Esophagus squamous epithelium (tissue), 4 donors: Measurements from ENCODE around the gene STK35.

Source experiments
- CTCF ChIP-seq, 6 experiments: fragments of 450-650 bp in 4 of 6; fragments of 200-600 bp in 2 of 6; sonication (generic) in 2 of 6; IDR thresholded peaks; one replicate each; pipeline ENCODE4 v1.5.1; 2016 to 2019; ENCODE audit warnings: antibody characterized with exemption in 6 of 6, mild to moderate bottlenecking in 4 of 6, moderate library complexity in 4 of 6
- POLR2A ChIP-seq, 4 donors: fragments of 450-650 bp; IDR thresholded peaks; one replicate each; pipeline ENCODE4 v1.6.1; 2017; ENCODE audit warnings: antibody characterized with exemption in 4 of 4, mild to moderate bottlenecking in 4 of 4, moderate library complexity in 3 of 4

- no peak for TF ChIP-seq CTCF (IDR thresholded peaks at IDR 0.05)
- no peak for TF ChIP-seq POLR2A (IDR thresholded peaks at IDR 0.05)
These were observed 2.0 kb downstream of the STK35 start for GRCh38 chr20:2103461-2104153.
